Fibroblast of skin of back (primary cell): ENCODE data around the gene SBF2.
A peak's percentile ranks its signal among the peaks of the same experiment; 100 is the strongest.
"Not testable (repeated sequence)": the region's sequence is repeated elsewhere in the genome, so short reads cannot be mapped to it uniquely, and the experiment has no call there.

Experiments used
- DNase-seq: peaks from one replicate; pipeline ENCODE4 v3.0.0-alpha.2; 2013

Gene SBF2

GRCh38 chr11:10050561-10050960, 243.5 kb downstream of the SBF2 start:
- DNase-seq: peak; percentile 8

- DNase-seq: no peak
These were observed 244.3 kb downstream of the SBF2 start for GRCh38 chr11:10049756-10050155.

GRCh38 chr11:10048350-10048749, 245.7 kb downstream of the SBF2 start:
- no peak for DNase-seq

GRCh38 chr11:10044618-10045017, 249.4 kb downstream of the SBF2 start:
- DNase-seq: no peak

GRCh38 chr11:10042699-10043098, 251.3 kb downstream of the SBF2 start:
- no peak for DNase-seq

- no peak for DNase-seq
These were observed 252.1 kb downstream of the SBF2 start for GRCh38 chr11:10041748-10042446.

- DNase-seq: no peak
These were observed 252.7 kb downstream of the SBF2 start for GRCh38 chr11:10041332-10041731.

GRCh38 chr11:10038521-10039302, 255.3 kb downstream of the SBF2 start:
- DNase-seq: no peak

- DNase-seq: not testable (repeated sequence)
These were observed 258.1 kb downstream of the SBF2 start for GRCh38 chr11:10035932-10036331.

GRCh38 chr11:10032935-10033334, 261.1 kb downstream of the SBF2 start:
- DNase-seq: peak; percentile 74

GRCh38 chr11:10030122-10030490, 263.9 kb downstream of the SBF2 start:
- DNase-seq: no peak

- DNase-seq: peak; percentile 38
These were observed 264.5 kb downstream of the SBF2 start for GRCh38 chr11:10029386-10030121.

- DNase-seq: peak; percentile 82
These were observed 267.5 kb downstream of the SBF2 start for GRCh38 chr11:10026514-10026913.

GRCh38 chr11:10023212-10023611, 270.8 kb downstream of the SBF2 start:
- peak; percentile 40 for DNase-seq

GRCh38 chr11:10022764-10023163, 271.3 kb downstream of the SBF2 start:
- DNase-seq: no peak

GRCh38 chr11:10021563-10021962, 272.5 kb downstream of the SBF2 start:
- DNase-seq: no peak

GRCh38 chr11:10019906-10020682, 273.9 kb downstream of the SBF2 start:
- no peak for DNase-seq

GRCh38 chr11:10017911-10018310, 276.1 kb downstream of the SBF2 start:
- DNase-seq: no peak

GRCh38 chr11:10017050-10017449, 277.0 kb downstream of the SBF2 start:
- no peak for DNase-seq

GRCh38 chr11:10012068-10012467, 282.0 kb downstream of the SBF2 start:
- no peak for DNase-seq

- DNase-seq: no peak
These were observed 288.0 kb downstream of the SBF2 start for GRCh38 chr11:10005955-10006525.

- DNase-seq: peak; percentile 59
These were observed 289.4 kb downstream of the SBF2 start for GRCh38 chr11:10004526-10005113.
